Dendritic cell treated with granulocyte-macrophage colony-stimulating factor and Interleukin-4, amounts not matched to agents 40 ng/mL and 50 ng/mL, for 4 days (primary cell): ENCODE data around the gene SPATA31D1.

Experiments used
- H3K27ac Mint-ChIP-seq: one replicate; pipeline ENCODE4 v1.8.0; 2022; ENCODE audit warnings: mild to moderate bottlenecking, mixed read lengths
- H3K27me3 Mint-ChIP-seq: one replicate; pipeline ENCODE4 v1.8.0; 2022; ENCODE audit warnings: mild to moderate bottlenecking, mixed read lengths
- H3K36me3 Mint-ChIP-seq: one replicate; pipeline ENCODE4 v1.8.0; 2022; ENCODE audit warnings: low read depth, mixed read lengths
- H3K4me1 Mint-ChIP-seq: one replicate; pipeline ENCODE4 v1.8.0; 2022; ENCODE audit warnings: low read depth, mixed read lengths
- H3K4me3 Mint-ChIP-seq: one replicate; pipeline ENCODE4 v1.8.0; 2022; ENCODE audit warnings: mild to moderate bottlenecking, moderate library complexity, mixed read lengths
- H3K9me3 Mint-ChIP-seq: one replicate; pipeline ENCODE4 v1.8.0; 2022; ENCODE audit warnings: mixed read lengths
- intact Hi-C: fragments of 100-400 bp; cut with micrococcal nuclease; formaldehyde crosslinking; loops from one replicate; pipeline ENCODE4 v1.15.0; 2022

The SPATA31D1 gene

DNA sequence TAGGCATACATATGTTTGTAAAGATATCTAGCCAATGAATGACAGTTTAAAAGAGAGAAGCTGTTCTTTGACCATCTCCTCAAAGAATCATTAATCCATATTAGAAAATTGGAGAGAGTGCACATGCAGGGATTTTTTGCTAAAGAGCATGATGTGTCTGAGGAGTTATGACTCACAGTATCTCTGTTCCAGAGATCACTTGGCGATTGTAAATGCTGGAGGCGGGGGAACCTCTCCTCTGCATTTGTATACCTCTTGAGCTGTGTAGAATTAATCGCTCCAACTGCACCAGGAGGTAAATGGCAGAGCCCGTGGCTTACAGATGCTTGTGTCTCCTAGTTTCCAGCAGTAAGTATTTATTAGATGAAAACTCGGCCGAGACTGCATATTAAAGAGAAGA lies 3.6 kb upstream of the SPATA31D1 start:
- intact Hi-C loops = no loop called here
- Mint-ChIP-seq H3K36me3 (no peaks in the 10 kb centered on the region), H3K4me3 (no peak overlapping the region), H3K27ac (no peak overlapping the region), H3K27me3 (no peaks in the 10 kb centered on the region), H3K9me3 (peaks cover 9% of the 10 kb centered on the region), H3K4me1 (no peaks in the 10 kb centered on the region)

DNA sequence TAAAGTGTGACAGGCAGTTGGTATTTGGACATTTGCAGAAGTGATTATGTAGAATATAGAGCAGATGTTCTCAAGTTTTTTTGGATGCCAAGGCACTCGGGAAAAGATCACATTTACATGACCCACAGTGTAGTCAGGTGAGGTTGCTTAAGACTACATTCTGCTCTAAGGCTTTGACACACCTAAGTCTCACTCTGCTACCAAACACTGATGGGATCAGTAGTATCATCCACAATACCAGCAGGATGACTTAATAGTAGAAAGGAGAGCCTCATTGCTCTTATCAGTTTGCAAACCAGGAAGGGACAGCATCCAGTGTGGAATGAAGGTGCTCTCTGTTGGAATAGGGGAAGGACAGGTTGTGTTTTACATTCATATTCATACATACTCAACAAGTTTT lies 2.5 kb upstream of the SPATA31D1 start:
- H3K36me3 Mint-ChIP-seq = no peaks in the 10 kb centered on the region
- no peak overlapping the region for H3K4me3 Mint-ChIP-seq
- intact Hi-C loops = no loop called here
- H3K27me3 Mint-ChIP-seq = no peaks in the 10 kb centered on the region
- peaks cover 20% of the 10 kb centered on the region for H3K9me3 Mint-ChIP-seq
- no peak overlapping the region for H3K27ac Mint-ChIP-seq
- H3K4me1 Mint-ChIP-seq = no peaks in the 10 kb centered on the region

DNA sequence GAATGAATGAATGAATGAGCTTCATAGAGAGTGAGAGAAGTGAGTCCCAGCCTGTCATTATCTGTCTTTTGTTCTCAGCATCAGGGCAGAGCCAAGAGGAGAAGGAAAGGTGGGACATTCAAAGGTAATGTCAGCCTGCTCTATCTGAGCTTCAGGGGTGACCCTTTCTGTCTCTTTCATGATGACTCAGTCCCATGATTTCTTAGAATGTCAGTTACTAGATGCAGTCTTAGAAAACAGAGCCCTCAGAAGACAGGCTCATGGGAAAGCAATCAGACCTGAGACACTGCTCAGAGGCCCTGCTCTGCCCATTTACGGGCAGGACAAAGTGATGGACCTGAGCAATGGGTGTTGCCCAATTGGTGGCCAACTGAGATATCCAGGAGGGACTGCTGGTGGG lies 1.1 kb downstream of the SPATA31D1 start:
- Mint-ChIP-seq H3K27ac (no peak overlapping the region), H3K4me1 (no peaks in the 10 kb centered on the region), H3K9me3 (peaks cover 49% of the 10 kb centered on the region), H3K36me3 (no peaks in the 10 kb centered on the region), H3K27me3 (no peaks in the 10 kb centered on the region), H3K4me3 (no peak overlapping the region)
- intact Hi-C loops = no loop called here

DNA sequence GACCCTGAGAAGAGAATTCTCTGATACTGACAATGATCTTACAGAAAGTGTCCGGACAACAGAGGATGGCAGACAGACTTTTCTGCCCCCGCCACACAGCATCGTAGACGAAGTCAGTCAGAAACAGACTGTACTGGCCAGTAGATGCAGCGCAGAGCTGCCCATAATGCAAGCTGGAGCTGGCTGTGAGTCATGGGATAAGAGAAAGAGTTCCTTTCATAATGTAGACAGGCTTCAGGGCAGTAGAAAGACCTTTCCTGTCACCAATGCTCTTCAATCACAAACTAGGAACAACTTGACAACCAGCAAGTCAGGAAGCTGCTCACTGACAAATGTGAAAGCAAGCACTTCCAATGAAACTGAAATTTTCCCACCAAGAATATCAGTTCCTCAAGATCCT lies 5.1 kb downstream of the SPATA31D1 start:
- Mint-ChIP-seq H3K36me3 (no peaks in the 10 kb centered on the region), H3K4me1 (no peaks in the 10 kb centered on the region), H3K27me3 (no peaks in the 10 kb centered on the region), H3K9me3 (peaks cover 51% of the 10 kb centered on the region), H3K27ac (no peak overlapping the region), H3K4me3 (no peak overlapping the region)
- intact Hi-C loops = no loop called here

DNA sequence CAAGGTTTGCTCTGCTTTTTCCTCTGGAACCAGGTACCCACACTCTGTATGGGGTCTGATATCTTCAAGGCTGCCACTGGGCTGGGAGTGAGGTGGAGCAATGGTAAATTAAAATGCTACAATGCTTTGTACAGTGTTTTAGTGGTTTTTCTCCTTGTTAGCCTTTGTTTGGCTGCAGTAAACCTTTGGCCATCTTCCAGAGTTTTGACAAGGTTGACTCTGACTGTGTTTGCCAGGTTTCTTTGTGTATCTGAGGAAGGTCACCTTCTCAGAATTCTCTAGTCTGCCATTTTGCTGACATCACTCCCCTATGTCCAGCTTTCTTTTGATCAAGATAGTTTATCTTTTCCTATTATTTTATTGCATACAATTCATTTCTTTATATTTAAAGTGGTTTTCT lies 11.2 kb downstream of the SPATA31D1 start:
- Mint-ChIP-seq H3K36me3 (no peaks in the 10 kb centered on the region), H3K27ac (no peak overlapping the region), H3K4me1 (no peaks in the 10 kb centered on the region), H3K4me3 (no peak overlapping the region), H3K9me3 (peaks cover 10% of the 10 kb centered on the region), H3K27me3 (no peaks in the 10 kb centered on the region)
- intact Hi-C loops = no loop called here

DNA sequence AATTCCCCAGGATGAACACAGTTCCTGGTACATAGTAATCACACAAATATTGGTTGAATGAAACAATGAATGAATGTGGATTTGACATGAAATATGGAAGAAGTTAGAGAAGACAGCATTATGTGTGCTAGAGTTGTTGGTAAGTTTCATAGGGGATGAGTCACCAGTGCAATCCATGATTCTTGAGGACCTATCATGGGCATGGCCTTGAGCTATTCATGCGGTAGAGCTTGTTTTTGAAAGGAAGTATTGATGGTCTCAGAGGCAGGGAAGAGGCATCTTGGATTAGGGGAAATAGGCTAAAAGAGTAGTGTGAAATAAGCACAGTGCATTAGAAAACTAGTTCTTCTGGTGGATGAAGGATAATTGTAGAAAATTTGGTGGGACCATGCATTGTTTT lies 22.1 kb downstream of the SPATA31D1 start:
- Mint-ChIP-seq H3K4me1 (no peaks in the 10 kb centered on the region), H3K36me3 (no peaks in the 10 kb centered on the region), H3K9me3 (peaks cover 24% of the 10 kb centered on the region), H3K4me3 (no peak overlapping the region), H3K27me3 (no peaks in the 10 kb centered on the region), H3K27ac (no peak overlapping the region)
- intact Hi-C loops = no loop called here

DNA sequence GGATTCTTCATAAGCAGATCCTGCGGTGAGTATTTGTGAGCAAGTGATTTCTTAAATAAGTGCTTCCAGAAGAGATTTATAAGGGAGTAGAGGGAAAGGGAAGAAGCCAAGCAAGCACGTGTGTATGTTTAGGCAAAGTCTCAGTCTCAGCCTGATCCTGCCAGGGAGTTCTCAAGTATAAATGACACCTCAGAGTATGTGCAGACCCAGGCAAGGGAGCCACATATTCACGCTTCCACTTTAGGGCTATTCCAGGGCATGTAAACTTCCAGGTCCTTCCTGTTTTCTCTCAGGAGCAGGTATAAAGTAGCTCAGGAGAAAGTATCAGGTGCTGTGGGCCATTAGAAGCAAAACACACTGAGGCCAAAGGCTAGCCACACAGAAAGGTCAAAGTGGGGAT lies 22.6 kb downstream of the SPATA31D1 start:
- no peak overlapping the region for H3K4me3 Mint-ChIP-seq
- H3K9me3 Mint-ChIP-seq = peaks cover 24% of the 10 kb centered on the region
- no peak overlapping the region for H3K27ac Mint-ChIP-seq
- no peaks in the 10 kb centered on the region for H3K27me3 Mint-ChIP-seq
- intact Hi-C loops = no loop called here
- no peaks in the 10 kb centered on the region for H3K36me3 Mint-ChIP-seq
- no peaks in the 10 kb centered on the region for H3K4me1 Mint-ChIP-seq

DNA sequence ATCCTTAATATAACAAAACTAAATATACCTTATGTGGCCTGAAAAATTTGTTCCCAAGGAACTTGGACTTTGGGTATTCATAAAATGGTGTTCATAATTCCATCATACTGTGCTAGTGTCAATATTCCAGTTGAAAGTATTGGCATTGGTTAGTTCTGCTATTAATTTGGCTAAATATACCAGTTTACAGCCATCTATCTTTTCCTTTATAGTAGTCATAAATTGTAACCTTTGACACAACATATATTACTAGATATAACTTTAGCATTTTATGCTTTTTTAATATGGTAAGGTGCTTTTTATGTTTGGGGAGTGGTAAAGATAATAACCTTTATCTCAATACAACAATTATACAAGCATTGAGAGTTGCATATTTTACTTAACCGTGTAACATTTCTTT lies 23.7 kb downstream of the SPATA31D1 start:
- no peak overlapping the region for H3K27ac Mint-ChIP-seq
- intact Hi-C loops = no loop called here
- H3K9me3 Mint-ChIP-seq = peaks cover 32% of the 10 kb centered on the region
- H3K4me3 Mint-ChIP-seq = no peak overlapping the region
- H3K4me1 Mint-ChIP-seq = no peaks in the 10 kb centered on the region
- H3K27me3 Mint-ChIP-seq = no peaks in the 10 kb centered on the region
- H3K36me3 Mint-ChIP-seq = no peaks in the 10 kb centered on the region

DNA sequence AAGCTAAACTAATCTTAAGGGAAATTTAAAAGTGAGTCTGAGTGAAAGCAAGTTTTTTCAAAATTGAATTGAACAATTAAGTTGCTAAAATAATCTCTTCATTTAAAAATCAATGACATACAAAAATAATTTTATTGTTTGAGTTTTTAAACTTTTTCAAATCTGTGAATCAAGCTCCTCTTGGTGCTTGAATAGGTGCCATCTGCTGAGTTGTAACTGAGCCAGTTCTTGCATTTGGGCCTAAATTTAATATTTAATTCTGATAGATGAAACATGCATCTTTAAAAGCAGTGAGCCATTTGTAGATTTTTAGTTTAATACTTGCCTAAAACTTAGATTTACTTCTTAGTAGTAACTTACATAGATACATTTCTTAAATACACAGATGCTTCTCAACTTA lies 31.8 kb downstream of the SPATA31D1 start:
- Mint-ChIP-seq H3K9me3 (peaks cover 34% of the 10 kb centered on the region), H3K36me3 (no peaks in the 10 kb centered on the region), H3K4me3 (no peak overlapping the region), H3K27ac (no peak overlapping the region), H3K27me3 (no peaks in the 10 kb centered on the region), H3K4me1 (no peaks in the 10 kb centered on the region)
- intact Hi-C loops = no loop called here

DNA sequence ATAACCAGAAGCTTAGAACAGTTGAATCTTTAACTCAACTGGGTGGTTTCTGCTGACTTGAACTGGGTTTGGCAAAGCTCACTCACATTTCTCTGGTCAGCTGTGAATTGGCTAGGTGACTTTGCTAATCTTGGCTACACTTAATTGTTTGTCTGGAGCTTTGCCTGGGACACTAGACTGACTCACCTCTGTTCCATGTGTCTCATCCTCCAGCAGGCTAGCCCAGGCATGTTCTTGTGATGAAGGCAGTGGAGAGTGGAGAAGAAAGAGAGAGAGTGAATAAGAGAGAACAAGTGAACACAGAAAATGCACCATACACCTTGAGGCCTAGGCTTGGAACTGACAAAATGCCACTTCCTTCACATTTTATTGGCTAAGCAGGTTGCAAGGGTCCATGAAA lies 32.6 kb downstream of the SPATA31D1 start:
- no peak overlapping the region for H3K4me3 Mint-ChIP-seq
- peaks cover 34% of the 10 kb centered on the region for H3K9me3 Mint-ChIP-seq
- H3K4me1 Mint-ChIP-seq = no peaks in the 10 kb centered on the region
- H3K27me3 Mint-ChIP-seq = no peaks in the 10 kb centered on the region
- intact Hi-C loops = no loop called here
- no peaks in the 10 kb centered on the region for H3K36me3 Mint-ChIP-seq
- no peak overlapping the region for H3K27ac Mint-ChIP-seq

DNA sequence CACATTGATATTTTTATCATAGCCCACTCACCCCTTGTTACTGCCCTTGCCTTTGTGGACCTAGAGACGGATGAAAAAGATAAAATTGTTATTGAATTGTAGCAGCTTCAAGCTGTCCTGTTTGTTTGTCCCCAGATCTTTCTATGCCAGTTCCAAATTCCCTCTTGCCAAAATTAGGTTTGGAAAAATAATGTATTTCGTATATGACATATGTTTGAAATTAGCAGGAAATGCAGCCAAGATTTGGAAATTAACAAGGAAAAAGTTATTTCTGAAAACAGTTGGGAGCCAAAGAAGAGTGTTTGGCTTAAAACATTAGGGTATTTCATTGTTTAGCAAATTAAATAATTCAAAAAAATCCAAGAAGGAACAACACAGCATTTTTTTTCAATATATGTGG lies 33.5 kb downstream of the SPATA31D1 start:
- intact Hi-C loops = no loop called here

DNA sequence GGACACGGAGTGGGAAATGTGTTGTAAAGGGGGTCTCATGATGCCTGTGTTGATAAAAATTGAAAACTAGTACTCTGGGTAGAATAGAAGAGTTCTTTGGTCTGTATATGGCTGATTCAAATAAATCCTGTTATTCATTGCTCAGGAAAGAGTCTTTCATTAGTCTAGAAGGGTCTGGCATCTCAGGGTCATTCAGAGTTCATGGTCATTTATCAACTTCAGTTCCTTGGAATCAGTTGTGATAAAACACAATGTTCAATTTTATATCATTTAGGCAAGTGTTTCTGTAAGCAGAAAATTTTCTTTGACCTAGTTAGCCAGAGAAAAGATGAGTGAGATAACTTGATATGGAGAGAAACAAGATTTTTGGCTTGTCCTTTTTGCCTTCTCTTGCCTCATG lies 36.3 kb downstream of the SPATA31D1 start:
- Mint-ChIP-seq H3K4me1 (no peaks in the 10 kb centered on the region), H3K4me3 (no peak overlapping the region), H3K36me3 (no peaks in the 10 kb centered on the region), H3K27me3 (no peaks in the 10 kb centered on the region), H3K27ac (no peak overlapping the region), H3K9me3 (peaks cover 9% of the 10 kb centered on the region)
- intact Hi-C loops = no loop called here

More for the DNA sequence above, 33.5 kb downstream of the SPATA31D1 start:
- Mint-ChIP-seq H3K27ac (no peak overlapping the region), H3K9me3 (peaks cover 27% of the 10 kb centered on the region), H3K4me3 (no peak overlapping the region), H3K27me3 (no peaks in the 10 kb centered on the region), H3K36me3 (no peaks in the 10 kb centered on the region), H3K4me1 (no peaks in the 10 kb centered on the region)

DNA sequence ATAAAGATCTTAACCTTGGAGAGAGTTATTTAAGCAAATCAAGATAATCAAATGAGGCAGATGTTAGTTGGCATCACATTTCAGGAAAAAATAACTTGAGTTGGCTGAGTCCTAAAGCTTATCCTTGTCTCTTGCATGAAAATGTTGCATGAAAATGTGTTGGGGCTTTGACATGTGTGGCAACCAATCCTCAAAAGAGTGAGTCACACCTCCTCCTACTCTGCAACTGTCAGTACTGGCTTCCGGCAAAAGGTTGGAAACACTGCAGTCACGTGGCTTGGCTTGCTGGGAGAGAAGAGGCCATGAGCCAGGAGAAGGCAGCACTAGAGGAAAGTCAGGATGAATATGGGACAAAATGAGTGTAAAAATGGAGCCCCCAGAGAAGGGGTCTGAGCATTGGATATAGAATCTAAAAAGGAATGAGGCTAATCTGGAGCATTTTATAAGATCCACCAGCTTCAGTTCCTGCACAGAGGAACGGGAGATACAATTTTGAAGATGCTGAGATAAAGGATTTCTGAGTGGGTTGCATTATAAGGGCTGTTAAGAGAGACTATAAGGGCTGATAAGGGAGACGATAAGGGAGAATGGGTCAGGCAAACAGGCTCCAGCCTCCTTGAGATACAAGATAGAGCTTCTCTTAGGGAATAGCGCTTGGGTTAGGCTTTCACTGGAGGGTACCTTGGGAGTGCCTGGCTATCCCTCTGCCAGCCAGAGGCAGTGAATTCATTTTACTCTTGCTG lies 43.1 kb downstream of the SPATA31D1 start:
- intact Hi-C loops = no loop called here
- Mint-ChIP-seq H3K4me3 (no peak overlapping the region), H3K4me1 (no peaks in the 10 kb centered on the region), H3K27ac (no peak overlapping the region), H3K27me3 (no peaks in the 10 kb centered on the region), H3K36me3 (no peaks in the 10 kb centered on the region), H3K9me3 (no peaks in the 10 kb centered on the region)

DNA sequence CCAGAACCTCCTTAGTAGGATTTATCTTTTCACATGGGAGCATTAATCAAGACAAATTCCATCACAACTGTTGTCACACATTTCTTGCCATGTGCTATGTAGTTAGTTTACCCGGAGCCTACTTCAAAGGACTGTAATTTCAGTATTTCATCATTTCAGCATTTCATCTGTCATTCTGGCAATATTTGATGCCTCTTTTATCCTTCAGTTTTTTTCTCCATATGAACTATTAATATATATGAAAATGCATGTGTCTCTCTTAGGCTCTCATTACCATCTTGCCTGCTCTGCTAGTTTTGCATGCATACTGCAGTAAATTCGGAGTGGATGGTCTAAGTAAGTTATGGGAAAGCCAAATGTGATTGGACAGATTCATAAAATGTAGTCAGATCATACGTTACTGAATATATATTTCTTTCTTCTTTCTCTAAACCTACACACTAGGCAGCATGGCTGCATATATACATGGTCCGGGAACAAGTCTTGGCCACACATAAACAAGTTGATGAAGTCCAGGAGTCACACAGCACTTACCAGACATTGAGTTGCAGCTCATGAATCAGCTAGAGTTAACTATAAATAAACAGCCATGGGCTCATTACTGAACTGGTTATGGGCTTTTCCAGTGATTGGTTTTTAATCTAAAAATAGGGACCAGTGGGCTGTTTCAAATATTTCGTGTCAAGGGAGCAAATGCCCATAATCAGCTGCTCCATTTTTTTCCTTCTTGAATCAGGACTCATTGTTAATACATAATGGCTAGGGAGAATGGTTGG lies 46.6 kb downstream of the SPATA31D1 start:
- no peaks in the 10 kb centered on the region for H3K36me3 Mint-ChIP-seq
- H3K9me3 Mint-ChIP-seq = no peaks in the 10 kb centered on the region
- H3K27ac Mint-ChIP-seq = no peak overlapping the region
- intact Hi-C loops = no loop called here
- no peak overlapping the region for H3K4me3 Mint-ChIP-seq
- H3K27me3 Mint-ChIP-seq = no peaks in the 10 kb centered on the region
- H3K4me1 Mint-ChIP-seq = no peaks in the 10 kb centered on the region

DNA sequence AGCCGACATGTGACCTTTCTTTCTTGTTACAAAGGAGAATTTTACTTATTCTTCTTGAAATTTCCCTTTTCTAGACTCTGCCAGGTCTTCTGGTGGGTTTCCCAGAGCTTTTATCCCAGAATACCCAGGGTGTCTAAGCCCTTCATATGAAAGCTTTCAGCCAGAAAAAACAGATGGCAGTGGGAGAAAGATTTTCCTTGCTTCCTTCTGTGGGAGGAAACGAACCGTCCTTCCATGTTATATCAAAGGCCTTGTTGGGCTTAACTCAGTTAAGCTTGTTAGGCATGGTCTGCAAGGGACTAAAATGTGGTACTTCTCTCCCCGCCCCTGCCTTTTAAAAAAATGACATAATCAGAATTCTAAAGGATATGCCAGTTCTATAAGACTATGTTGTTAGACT lies 47.5 kb downstream of the SPATA31D1 start:
- H3K27ac Mint-ChIP-seq = no peak overlapping the region

More for the DNA sequence above, 47.5 kb downstream of the SPATA31D1 start:
- H3K27me3 Mint-ChIP-seq = no peaks in the 10 kb centered on the region
- intact Hi-C loops = no loop called here
- no peaks in the 10 kb centered on the region for H3K4me1 Mint-ChIP-seq
- no peaks in the 10 kb centered on the region for H3K9me3 Mint-ChIP-seq
- no peak overlapping the region for H3K4me3 Mint-ChIP-seq
- H3K36me3 Mint-ChIP-seq = no peaks in the 10 kb centered on the region
